ENCODE results near the gene IMMT. TPM values are rescaled to one million over a fixed set of nuclear protein-coding genes. Genes with fewer than 3 reads are reported as not detected.

Gene IMMT
- total RNA-seq, 1 donor from 2014 or later: 91.6 TPM

GRCh38 chr2:86143307-86143706 is 52.0 kb downstream of the IMMT start:
- DNase-seq (ENCODE audit: low spot score): no peak

- DNase-seq (ENCODE audit: low spot score): no peak
These were observed 52.6 kb downstream of the IMMT start for GRCh38 chr2:86142436-86143257.

GRCh38 chr2:86140969-86141392 is 54.3 kb downstream of the IMMT start:
- DNase-seq (ENCODE audit: low spot score): no peak

GRCh38 chr2:86139981-86140380 is 55.3 kb downstream of the IMMT start:
- DNase-seq (ENCODE audit: low spot score): no peak

GRCh38 chr2:86138736-86139625 is 56.3 kb downstream of the IMMT start:
- no peak for DNase-seq (ENCODE audit: low spot score)

GRCh38 chr2:86136141-86136540 is 59.1 kb downstream of the IMMT start:
- DNase-seq (ENCODE audit: low spot score): no peak

- no peak for DNase-seq (ENCODE audit: low spot score)
These were observed 59.6 kb downstream of the IMMT start for GRCh38 chr2:86135653-86136052.

GRCh38 chr2:86134709-86135108 is 60.6 kb downstream of the IMMT start:
- no peak for DNase-seq (ENCODE audit: low spot score)

GRCh38 chr2:86124683-86125082 is 70.6 kb downstream of the IMMT start:
- no peak for DNase-seq (ENCODE audit: low spot score)

- DNase-seq (ENCODE audit: low spot score): no peak
These were observed 71.8 kb downstream of the IMMT start for GRCh38 chr2:86123328-86123925.

GRCh38 chr2:86118130-86118529 is 77.1 kb downstream of the IMMT start:
- DNase-seq (ENCODE audit: low spot score): no peak

- DNase-seq (ENCODE audit: low spot score): no peak
These were observed 88.2 kb downstream of the IMMT start for GRCh38 chr2:86107031-86107430.

GRCh38 chr2:86105969-86106945 is 89.0 kb downstream of the IMMT start, which contains the start of gene PTCD3:
PTCD3 (plus strand) TSS chr2:86106235; CDS start chr2:86106248, 13 bp downstream.
- DNase-seq (ENCODE audit: low spot score): peak; percentile 95

GRCh38 chr2:86105252-86105968 is 89.9 kb downstream of the IMMT start, which contains the start of gene POLR1A:
POLR1A (minus strand) TSS chr2:86105886; CDS start chr2:86105776, 110 bp downstream.
- DNase-seq (ENCODE audit: low spot score): peak; percentile 91

GRCh38 chr2:86102157-86102556 is 93.1 kb downstream of the IMMT start:
- no peak for DNase-seq (ENCODE audit: low spot score)

GRCh38 chr2:86097913-86098312 is 97.3 kb downstream of the IMMT start:
- DNase-seq (ENCODE audit: low spot score): no peak

- DNase-seq (ENCODE audit: low spot score): no peak
These were observed 98.0 kb downstream of the IMMT start for GRCh38 chr2:86097114-86097896.

GRCh38 chr2:86094229-86094628 is 101.0 kb downstream of the IMMT start:
- no peak for DNase-seq (ENCODE audit: low spot score)

All from ureter (tissue), 1 donor.